Measurements from ENCODE around the gene SPANXA1.
"Not testable (repeated sequence)": the region's sequence is repeated elsewhere in the genome, so short reads cannot be mapped to it uniquely, and the experiment has no call there.

The SPANXA1 gene

GRCh38 chrX:141584638-141585037 lies at the start of gene SPANXA1:
TSS of gene SPANXA1 (minus strand) at chrX:141584738. CDS start at chrX:141584678, 60 bp downstream.
- not testable (repeated sequence) for H3K4me2 ChIP-seq (ENCODE audit: low read depth, low read length, poor library complexity, severe bottlenecking); H3K4me1 ChIP-seq (ENCODE audit: insufficient read depth, low read length, poor library complexity, severe bottlenecking); H3K9me2 ChIP-seq (replicated peaks; ENCODE audit: low read depth, low read length); H3K36me3 ChIP-seq (ENCODE audit: insufficient read depth, low read length); H2AFZ ChIP-seq (ENCODE audit: low read length); H3K9ac ChIP-seq (ENCODE audit: low read depth, low read length, poor library complexity, severe bottlenecking); H3F3A ChIP-seq (ENCODE audit: low read depth); H3K27me3 ChIP-seq (ENCODE audit: insufficient read depth, low read length, poor library complexity, severe bottlenecking); H4K20me1 ChIP-seq (ENCODE audit: insufficient read depth, low read length, poor library complexity, severe bottlenecking); H3K79me2 ChIP-seq (ENCODE audit: insufficient read depth, low read length); H3K4me3 ChIP-seq (ENCODE audit: low read length, poor library complexity, severe bottlenecking); H3K9me3 ChIP-seq (ENCODE audit: insufficient read depth, low read depth, low read length)

GRCh38 chrX:141632124-141632523 lies 47.6 kb upstream of the SPANXA1 start:
- no peaks in the 10 kb centered on the region for H4K20me1 ChIP-seq (ENCODE audit: insufficient read depth, low read length, poor library complexity, severe bottlenecking)
- H3F3A ChIP-seq (ENCODE audit: low read depth) = no peaks in the 10 kb centered on the region
- H2AFZ ChIP-seq (ENCODE audit: low read length) = no peak overlapping the region
- H3K4me1 ChIP-seq (ENCODE audit: insufficient read depth, low read length, poor library complexity, severe bottlenecking) = no peaks in the 10 kb centered on the region
- no peaks in the 10 kb centered on the region for H3K27me3 ChIP-seq (ENCODE audit: insufficient read depth, low read length, poor library complexity, severe bottlenecking)
- no peaks in the 10 kb centered on the region for H3K9me2 ChIP-seq (replicated peaks; ENCODE audit: low read depth, low read length)
- no peak for TF ChIP-seq EZH2phosphoT487 (IDR thresholded peaks at IDR 0.05; ENCODE audit: borderline replicate concordance)
- no peak overlapping the region for H3K9ac ChIP-seq (ENCODE audit: low read depth, low read length, poor library complexity, severe bottlenecking)
- no peak overlapping the region for H3K4me3 ChIP-seq (ENCODE audit: low read length, poor library complexity, severe bottlenecking)
- H3K36me3 ChIP-seq (ENCODE audit: insufficient read depth, low read length) = no peaks in the 10 kb centered on the region
- no peak overlapping the region for H3K4me2 ChIP-seq (ENCODE audit: low read depth, low read length, poor library complexity, severe bottlenecking)
- H3K9me3 ChIP-seq (ENCODE audit: insufficient read depth, low read depth, low read length) = no peaks in the 10 kb centered on the region
- no peaks in the 10 kb centered on the region for H3K79me2 ChIP-seq (ENCODE audit: insufficient read depth, low read length)

GRCh38 chrX:141619336-141619735 lies 34.8 kb upstream of the SPANXA1 start:
- TF ChIP-seq CTCF (conservative IDR thresholded peaks at IDR 0.05; ENCODE audit: low read length) = no peak
- TF ChIP-seq EZH2phosphoT487 (IDR thresholded peaks at IDR 0.05; ENCODE audit: borderline replicate concordance) = no peak
- no peaks in the 10 kb centered on the region for H3K27me3 ChIP-seq (ENCODE audit: insufficient read depth, low read length, poor library complexity, severe bottlenecking)
- H4K20me1 ChIP-seq (ENCODE audit: insufficient read depth, low read length, poor library complexity, severe bottlenecking) = no peaks in the 10 kb centered on the region
- no peak overlapping the region for H2AFZ ChIP-seq (ENCODE audit: low read length)
- H3K36me3 ChIP-seq (ENCODE audit: insufficient read depth, low read length) = no peaks in the 10 kb centered on the region
- no peaks in the 10 kb centered on the region for H3K4me1 ChIP-seq (ENCODE audit: insufficient read depth, low read length, poor library complexity, severe bottlenecking)
- H3K4me3 ChIP-seq (ENCODE audit: low read length, poor library complexity, severe bottlenecking) = no peak overlapping the region
- no peak overlapping the region for H3K9ac ChIP-seq (ENCODE audit: low read depth, low read length, poor library complexity, severe bottlenecking)
- no peaks in the 10 kb centered on the region for H3K9me3 ChIP-seq (ENCODE audit: insufficient read depth, low read depth, low read length)
- H3F3A ChIP-seq (ENCODE audit: low read depth) = no peaks in the 10 kb centered on the region
- H3K9me2 ChIP-seq (replicated peaks; ENCODE audit: low read depth, low read length) = no peaks in the 10 kb centered on the region
- no peak overlapping the region for H3K4me2 ChIP-seq (ENCODE audit: low read depth, low read length, poor library complexity, severe bottlenecking)
- H3K79me2 ChIP-seq (ENCODE audit: insufficient read depth, low read length) = no peaks in the 10 kb centered on the region

GRCh38 chrX:141609111-141609510 lies 24.6 kb upstream of the SPANXA1 start:
- Histone ChIP-seq H3K27me3 (ENCODE audit: insufficient read depth, low read length, poor library complexity, severe bottlenecking) (no peaks in the 10 kb centered on the region), H3F3A (ENCODE audit: low read depth) (no peaks in the 10 kb centered on the region), H3K79me2 (ENCODE audit: insufficient read depth, low read length) (no peaks in the 10 kb centered on the region), H3K9me2 (replicated peaks; ENCODE audit: low read depth, low read length) (no peaks in the 10 kb centered on the region), H3K4me1 (ENCODE audit: insufficient read depth, low read length, poor library complexity, severe bottlenecking) (no peaks in the 10 kb centered on the region), H3K4me2 (ENCODE audit: low read depth, low read length, poor library complexity, severe bottlenecking) (no peak overlapping the region), H3K9me3 (ENCODE audit: insufficient read depth, low read depth, low read length) (no peaks in the 10 kb centered on the region), H2AFZ (ENCODE audit: low read length) (no peak overlapping the region), H3K4me3 (ENCODE audit: low read length, poor library complexity, severe bottlenecking) (no peak overlapping the region), H4K20me1 (ENCODE audit: insufficient read depth, low read length, poor library complexity, severe bottlenecking) (no peaks in the 10 kb centered on the region), H3K9ac (ENCODE audit: low read depth, low read length, poor library complexity, severe bottlenecking) (no peak overlapping the region), H3K36me3 (ENCODE audit: insufficient read depth, low read length) (no peaks in the 10 kb centered on the region)
- TF ChIP-seq CTCF (conservative IDR thresholded peaks at IDR 0.05; ENCODE audit: low read length) = no peak

GRCh38 chrX:141589408-141589807 lies 4.9 kb upstream of the SPANXA1 start, which contains the start of gene SPANXA2:
TSS of gene SPANXA2 (plus strand) at chrX:141589708. CDS start at chrX:141589768, 60 bp downstream.
- not testable (repeated sequence) for H3K79me2 ChIP-seq (ENCODE audit: insufficient read depth, low read length); H3K36me3 ChIP-seq (ENCODE audit: insufficient read depth, low read length); H4K20me1 ChIP-seq (ENCODE audit: insufficient read depth, low read length, poor library complexity, severe bottlenecking); H3K4me1 ChIP-seq (ENCODE audit: insufficient read depth, low read length, poor library complexity, severe bottlenecking); H3K4me3 ChIP-seq (ENCODE audit: low read length, poor library complexity, severe bottlenecking); H2AFZ ChIP-seq (ENCODE audit: low read length); H3K9me2 ChIP-seq (replicated peaks; ENCODE audit: low read depth, low read length); H3K4me2 ChIP-seq (ENCODE audit: low read depth, low read length, poor library complexity, severe bottlenecking); H3K27me3 ChIP-seq (ENCODE audit: insufficient read depth, low read length, poor library complexity, severe bottlenecking); H3K9ac ChIP-seq (ENCODE audit: low read depth, low read length, poor library complexity, severe bottlenecking); H3K9me3 ChIP-seq (ENCODE audit: insufficient read depth, low read depth, low read length); H3F3A ChIP-seq (ENCODE audit: low read depth)

GRCh38 chrX:141542551-141542950 lies 42.0 kb downstream of the SPANXA1 start:
- H3K79me2 ChIP-seq (ENCODE audit: insufficient read depth, low read length); H3K4me2 ChIP-seq (ENCODE audit: low read depth, low read length, poor library complexity, severe bottlenecking); H3K27me3 ChIP-seq (ENCODE audit: insufficient read depth, low read length, poor library complexity, severe bottlenecking): not testable (repeated sequence)

More at GRCh38 chrX:141542551-141542950, 42.0 kb downstream of the SPANXA1 start:
- H3K9me3 ChIP-seq (ENCODE audit: insufficient read depth, low read depth, low read length); H4K20me1 ChIP-seq (ENCODE audit: insufficient read depth, low read length, poor library complexity, severe bottlenecking); H3K4me1 ChIP-seq (ENCODE audit: insufficient read depth, low read length, poor library complexity, severe bottlenecking); H2AFZ ChIP-seq (ENCODE audit: low read length); H3F3A ChIP-seq (ENCODE audit: low read depth); H3K36me3 ChIP-seq (ENCODE audit: insufficient read depth, low read length); H3K4me3 ChIP-seq (ENCODE audit: low read length, poor library complexity, severe bottlenecking); H3K9me2 ChIP-seq (replicated peaks; ENCODE audit: low read depth, low read length); H3K9ac ChIP-seq (ENCODE audit: low read depth, low read length, poor library complexity, severe bottlenecking): not testable (repeated sequence)

Data from Loucy (cell line).